ENCODE results near the gene CSTF1.

DNA sequence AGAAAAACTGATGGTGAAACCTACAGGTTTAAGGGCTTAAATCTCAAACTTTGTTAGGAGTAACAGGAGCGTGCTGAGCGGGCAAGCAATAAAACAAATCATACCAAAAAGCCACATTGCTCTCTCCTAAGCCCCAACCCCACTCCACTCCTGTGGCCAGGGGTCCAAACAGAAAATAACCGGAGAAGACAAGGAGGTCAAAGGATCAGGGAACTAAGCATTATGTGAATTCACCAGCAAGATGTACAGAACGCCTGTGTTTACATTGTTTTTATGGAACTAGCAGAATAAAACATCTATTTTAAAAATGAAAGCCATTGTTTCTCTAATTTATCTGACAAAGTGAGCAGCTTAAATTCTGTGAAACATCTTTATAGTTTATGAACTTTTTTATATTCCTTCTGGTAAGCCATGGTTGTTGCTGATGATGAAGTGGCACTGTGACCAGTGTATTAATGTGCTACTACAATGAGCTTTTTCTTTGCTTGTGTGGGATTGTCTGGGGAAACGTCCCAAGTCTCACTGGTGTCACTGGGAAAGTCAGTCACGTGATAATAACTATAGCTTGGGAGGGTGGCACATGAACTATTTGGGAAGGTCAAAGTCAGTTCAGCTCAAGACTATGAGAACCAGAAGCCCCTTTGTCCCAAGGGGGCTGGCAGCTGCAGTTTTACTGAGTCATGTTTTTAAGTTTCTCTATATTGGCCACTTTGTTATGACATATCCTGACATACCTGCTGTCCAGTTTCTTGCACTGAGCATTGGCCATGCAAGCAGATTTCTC, 23.9 kb upstream of the CSTF1 start:
- TF ChIP-seq, protein P1, sequence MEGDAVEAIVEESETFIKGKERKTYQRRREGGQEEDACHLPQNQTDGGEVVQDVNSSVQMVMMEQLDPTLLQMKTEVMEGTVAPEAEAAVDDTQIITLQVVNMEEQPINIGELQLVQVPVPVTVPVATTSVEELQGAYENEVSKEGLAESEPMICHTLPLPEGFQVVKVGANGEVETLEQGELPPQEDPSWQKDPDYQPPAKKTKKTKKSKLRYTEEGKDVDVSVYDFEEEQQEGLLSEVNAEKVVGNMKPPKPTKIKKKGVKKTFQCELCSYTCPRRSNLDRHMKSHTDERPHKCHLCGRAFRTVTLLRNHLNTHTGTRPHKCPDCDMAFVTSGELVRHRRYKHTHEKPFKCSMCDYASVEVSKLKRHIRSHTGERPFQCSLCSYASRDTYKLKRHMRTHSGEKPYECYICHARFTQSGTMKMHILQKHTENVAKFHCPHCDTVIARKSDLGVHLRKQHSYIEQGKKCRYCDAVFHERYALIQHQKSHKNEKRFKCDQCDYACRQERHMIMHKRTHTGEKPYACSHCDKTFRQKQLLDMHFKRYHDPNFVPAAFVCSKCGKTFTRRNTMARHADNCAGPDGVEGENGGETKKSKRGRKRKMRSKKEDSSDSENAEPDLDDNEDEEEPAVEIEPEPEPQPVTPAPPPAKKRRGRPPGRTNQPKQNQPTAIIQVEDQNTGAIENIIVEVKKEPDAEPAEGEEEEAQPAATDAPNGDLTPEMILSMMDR (conservative IDR thresholded peaks at IDR 0.05 in 1 of 2, IDR thresholded peaks at IDR 0.05 in 1 of 2; ENCODE audit: extremely low read depth in 1 of 2, insufficient read depth in 1 of 2, low read depth in 1 of 2, low read length in 2 of 2), result no peak
- no peak for TF ChIP-seq EZH2 (IDR thresholded peaks at IDR 0.05; ENCODE audit: borderline replicate concordance, low read length)

Measured in mammary epithelial cell (primary cell).